Ovary (tissue), 9 donors: ENCODE data around the gene XRCC6. TPM values are rescaled to one million over a fixed set of nuclear protein-coding genes. Genes with fewer than 3 reads are reported as not detected.

ENCODE experiments used
- DNase-seq, 5 donors: peaks; one replicate each; pipeline ENCODE4 v3.0.0-alpha.2; 2019 to 2020
- H3K27ac ChIP-seq, 2 donors: fragments of 200-600 bp; one replicate each; pipeline versions ENCODE4 v1.5.1 to v1.8.0; 2019 to 2022
- H3K27me3 ChIP-seq: fragments of 200-600 bp; one replicate; pipeline ENCODE4 v1.8.0; 2022
- H3K36me3 ChIP-seq: fragments of 200-600 bp; sonication (generic); one replicate; pipeline ENCODE4 v1.5.1; 2019
- H3K4me1 ChIP-seq: one replicate; pipeline ENCODE4 v1.8.1; 2013; ENCODE audit warnings: mild to moderate bottlenecking, moderate library complexity; ENCODE audit not compliant: insufficient read depth
- H3K4me3 ChIP-seq: fragments of 200-600 bp; sonication (generic); one replicate; pipeline ENCODE4 v1.5.1; 2017
- H3K9me3 ChIP-seq, 2 donors: fragments of 200-600 bp in 1 of 2; sonication (generic) in 1 of 2; one replicate each; pipeline versions ENCODE4 v1.5.1 to v1.8.1; 2013 to 2019; ENCODE audit warnings: mild to moderate bottlenecking in 1 of 2, moderate library complexity in 1 of 2
- CTCF ChIP-seq, 3 donors: fragments of 450-650 bp in 2 of 3; fragments of 200-600 bp in 1 of 3; IDR thresholded peaks; one replicate each; pipeline versions ENCODE4 v1.5.1 to v1.8.0; 2016 to 2022; ENCODE audit warnings: antibody characterized with exemption in 3 of 3, mild to moderate bottlenecking in 1 of 3
- EP300 ChIP-seq: sonication (generic); formaldehyde crosslinking; IDR thresholded peaks from one replicate; pipeline ENCODE4 v1.6.1; 2017; ENCODE audit warnings: antibody characterized with exemption
- POLR2A ChIP-seq: fragments of 450-650 bp; IDR thresholded peaks from one replicate; pipeline ENCODE4 v1.6.1; 2017; ENCODE audit warnings: antibody characterized with exemption, mild to moderate bottlenecking, moderate library complexity
- WGBS, 3 donors: extraction: QIAGEN DNeasy Blood & Tissue Kit in 1 of 3; methylation state at CpG; one replicate each; pipeline versions ENCODE4 v1.1.5 to v1.1.7; 2013 to 2017; 5-methylcytosine and 5-hydroxymethylcytosine counted together
- intact Hi-C, 4 donors: fragments of 100-400 bp; cut with DNase I; formaldehyde crosslinking; loops; one replicate each; pipeline versions ENCODE4 v1.11.0 to v1.15.1; 2022 to 2023
- polyA plus RNA-seq, 2 donors: library from polyadenylated mRNA; stranded (reverse); fragments of 200-250 nt in 1 of 2; fragments of 350-450 nt in 1 of 2; fragmentation: Illumina TruSeq in 1 of 2; extraction: RNeasy Lipid Tissue Mini Kit (QIAGEN cat#74804) in 1 of 2; gene quantifications; one replicate each; pipeline ENCODE4 v1.2.3, GENCODE V29; 2013 to 2014
- total RNA-seq, 7 donors: library from RNA; depleted of rRNA in 2 of 7; stranded (reverse); fragments of >200 nt in 2 of 7; fragmentation: NEBNext Ultra II Directional in 3 of 7; extraction: Animal tissue kit (Norgen Biotek cat#: 25700) in 3 of 7; gene quantifications; one replicate each; pipeline versions ENCODE4 v1.1.0 to v1.2.4, GENCODE V29; 2016 to 2023
- donor health status: DM: no; HTN: no; CAD: no; lungs with moderate emphysema.
- donor health status: DM: no; HTN: no; CAD: no.
- donor health status: Bipolar disorder and iron deficiency.
- donor health status: DM: yes; HTN: yes; CAD: no.
- donor health status: DM: no; HTN: no; CAD: no.
- donor health status: DM: yes; HTN: yes; CAD: no.

Gene XRCC6
- total and polyA plus RNA-seq, 9 donors: 147 to 380 (median 200) TPM

DNA sequence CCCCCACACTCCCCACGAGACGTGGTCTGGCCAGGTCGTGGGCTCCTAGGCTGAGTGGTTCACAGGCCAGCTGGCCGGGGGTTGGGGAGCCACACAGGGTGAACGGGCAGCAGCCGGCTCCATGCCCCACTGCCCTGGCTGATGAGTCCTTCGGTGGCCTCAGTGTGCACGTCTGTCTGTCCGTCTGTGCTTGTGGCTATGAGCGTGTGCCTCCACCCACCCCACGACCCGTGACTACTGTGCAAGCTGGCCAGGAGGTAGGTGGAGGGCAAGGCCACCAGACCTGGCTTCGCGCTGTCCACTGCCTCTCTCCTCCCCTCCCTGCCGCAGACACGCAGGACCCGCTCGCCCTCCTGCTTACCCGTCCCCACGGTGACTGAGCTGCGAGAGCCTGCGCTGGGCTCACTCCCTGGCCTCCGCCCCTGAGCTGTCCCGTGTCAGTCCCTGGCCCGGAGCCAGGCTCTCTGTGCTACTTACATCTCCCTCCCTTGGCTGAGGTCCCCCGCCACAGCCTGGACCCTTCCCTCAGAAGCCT, 46.2 kb upstream of the XRCC6 start:
- DNase-seq: peak; percentile 81 to 88 (median 86)
- WGBS, 3 donors: 39 to 49% (median 40%) methylated on average over 26 of the region's 26 CpGs
- H3K27me3 ChIP-seq: no peaks in the 10 kb centered on the region
- peak overlapping the region; percentile 65 for H3K27ac ChIP-seq
- no peaks in the 10 kb centered on the region for H3K36me3 ChIP-seq
- H3K4me1 ChIP-seq: peaks cover 14% of the 10 kb centered on the region
- TF ChIP-seq EP300 (no peak), CTCF (IDR thresholded peaks at IDR 0.05) (no peak), POLR2A (no peak)
- no peak overlapping the region for H3K4me3 ChIP-seq
- H3K9me3 ChIP-seq: no peaks in the 10 kb centered on the region
- intact Hi-C loops: no loop called here

DNA sequence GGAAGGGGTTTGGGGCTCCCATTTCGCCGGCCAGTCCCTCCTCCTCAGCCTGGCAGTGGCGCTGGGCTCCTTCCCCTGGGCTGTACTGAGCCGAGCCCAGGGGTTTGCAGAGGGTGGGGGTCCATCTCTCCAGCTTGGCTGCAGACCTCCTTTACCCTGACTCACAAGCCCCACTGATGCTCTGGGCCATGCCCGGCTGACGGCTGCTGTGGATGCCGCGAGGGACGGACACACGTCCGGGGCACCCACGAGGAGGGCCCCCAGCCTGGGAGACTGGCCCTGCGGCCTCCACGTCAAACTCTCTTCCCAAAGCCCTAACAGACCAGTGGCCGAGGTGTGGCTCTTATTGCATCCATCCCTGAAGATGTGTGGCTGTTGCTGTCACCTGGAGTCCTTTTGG, 45.6 kb upstream of the XRCC6 start:
- H3K9me3 ChIP-seq: no peaks in the 10 kb centered on the region
- peaks cover 14% of the 10 kb centered on the region for H3K4me1 ChIP-seq
- no peaks in the 10 kb centered on the region for H3K36me3 ChIP-seq
- no peak for TF ChIP-seq POLR2A
- TF ChIP-seq EP300: no peak
- TF ChIP-seq CTCF (IDR thresholded peaks at IDR 0.05): no peak
- H3K27me3 ChIP-seq: no peaks in the 10 kb centered on the region
- no peak overlapping the region for H3K4me3 ChIP-seq
- intact Hi-C loops: no loop called here
- H3K27ac ChIP-seq: peak overlapping the region; percentile 65
- 78 to 84% (median 83%) methylated on average over 15 of the region's 15 CpGs for WGBS, 3 donors
- DNase-seq: no peak

DNA sequence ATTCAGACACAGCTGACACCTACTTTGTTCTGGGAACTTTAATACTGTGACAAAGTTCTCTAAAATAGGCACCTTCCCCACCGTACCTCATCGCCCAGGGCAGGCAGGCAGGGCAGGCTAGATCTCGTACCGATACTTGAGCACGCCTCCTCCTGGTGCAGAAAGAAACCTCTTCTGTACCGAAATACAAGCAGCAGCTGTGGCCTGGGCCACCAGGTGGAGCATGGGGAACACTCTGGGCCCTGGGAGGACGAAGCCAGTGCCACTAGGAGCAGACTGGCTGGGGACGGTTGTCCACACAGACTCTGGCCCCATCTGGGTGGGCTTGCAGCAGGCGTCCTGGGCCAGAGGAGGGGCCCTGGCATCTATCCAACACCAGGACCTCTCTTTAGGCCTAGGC, 44.2 kb upstream of the XRCC6 start:
- WGBS, 3 donors: 63 to 78% (median 64%) methylated on average over 8 to 9 of the region's 9 CpGs
- Histone ChIP-seq H3K27ac (no peak overlapping the region), H3K36me3 (no peaks in the 10 kb centered on the region), H3K4me1 (peaks cover 14% of the 10 kb centered on the region), H3K9me3 (no peaks in the 10 kb centered on the region), H3K27me3 (no peaks in the 10 kb centered on the region), H3K4me3 (no peak overlapping the region)
- TF ChIP-seq EP300 (no peak), CTCF (IDR thresholded peaks at IDR 0.05) (peak; percentile 15 to 64 (median 64))
- DNase-seq: peak in 2 of 5 donors; percentile 68 to 71
- intact Hi-C loops: no loop called here

DNA sequence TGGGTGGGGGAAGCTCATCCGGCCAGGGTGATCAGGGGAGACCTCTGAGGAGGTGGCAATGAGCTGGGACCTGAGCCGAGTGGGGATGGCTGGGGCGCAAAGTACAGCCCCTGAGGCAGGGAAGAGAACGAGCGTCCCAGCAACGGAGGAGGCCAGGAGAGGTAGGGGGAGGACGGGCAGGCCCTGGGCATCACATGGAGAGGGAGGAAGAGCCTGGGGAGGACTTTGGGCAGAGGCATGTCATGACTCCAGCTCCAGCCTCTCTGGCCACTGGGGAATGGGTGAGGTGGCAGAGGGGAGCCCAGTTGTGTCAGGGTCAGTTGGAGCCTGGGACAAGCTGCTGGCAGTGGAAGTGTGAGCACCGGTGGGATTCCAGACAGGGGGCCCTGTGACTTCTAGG, 43.0 kb upstream of the XRCC6 start:
- Histone ChIP-seq H3K27me3 (no peaks in the 10 kb centered on the region), H3K4me1 (peaks cover 14% of the 10 kb centered on the region), H3K27ac (peak overlapping the region in 1 of 2 donors; percentile 73), H3K9me3 (no peaks in the 10 kb centered on the region), H3K36me3 (no peaks in the 10 kb centered on the region), H3K4me3 (no peak overlapping the region)
- TF ChIP-seq CTCF (IDR thresholded peaks at IDR 0.05): no peak
- TF ChIP-seq POLR2A: no peak
- no peak for TF ChIP-seq EP300
- DNase-seq: peak in 2 of 5 donors; percentile 34 to 38
- intact Hi-C loops: no loop called here
- 77 to 87% (median 78%) methylated on average over 8 of the region's 8 CpGs for WGBS, 3 donors
